ENCODE results near the gene TRPM3. TPM values are rescaled to one million over a fixed set of nuclear protein-coding genes. Genes with fewer than 3 reads are reported as not detected.

Gene TRPM3
- total and polyA plus RNA-seq, 9 of the 15 experiments (the other 6 are each of a cell fraction or from before 2014, with no cell fraction given) = 0.04 TPM; not detected in 8

DNA sequence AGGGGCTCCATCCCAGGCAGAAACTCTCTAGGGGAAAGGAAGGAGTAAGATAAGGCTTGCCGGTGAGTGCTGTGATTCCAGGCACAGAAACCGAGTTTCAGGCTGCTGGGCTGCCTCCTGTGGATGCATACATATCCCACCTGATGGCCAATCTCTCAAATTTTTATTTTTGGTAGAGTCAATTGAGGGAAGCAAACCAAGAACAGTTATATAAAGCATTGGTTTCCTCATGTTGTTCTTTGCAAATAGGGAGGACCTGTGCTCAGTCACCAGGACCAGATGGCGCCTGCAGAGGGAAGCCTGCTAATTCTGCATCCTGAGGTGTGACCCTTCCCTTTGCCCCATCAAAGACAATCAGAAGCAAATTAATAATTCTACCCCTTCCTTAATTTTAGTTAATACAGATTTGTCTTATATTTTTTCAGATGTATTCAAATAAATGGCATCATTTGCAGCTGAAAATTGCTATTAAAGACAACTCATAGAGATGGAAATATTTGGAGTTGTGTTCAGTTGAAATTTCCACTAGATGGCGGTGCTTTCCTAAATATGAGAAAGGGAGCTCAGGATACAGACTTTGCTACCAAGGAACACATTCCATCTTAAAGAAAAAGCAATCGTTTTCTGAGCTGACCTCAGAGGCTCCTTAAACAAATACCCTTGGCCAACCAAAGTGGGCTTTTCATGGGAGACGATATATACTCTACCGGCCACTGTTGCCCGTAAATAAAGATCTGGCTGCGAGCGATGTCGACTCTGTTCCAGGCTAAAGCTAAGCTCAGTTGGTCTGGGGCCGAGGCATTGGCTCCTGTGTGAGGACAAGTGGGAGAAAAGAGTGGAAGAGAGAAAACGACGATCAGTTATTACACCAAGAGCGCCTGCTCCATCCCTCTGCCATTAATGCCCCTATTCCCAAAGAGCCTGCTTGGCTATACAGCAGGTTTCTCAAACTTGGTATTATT lies 481.3 kb downstream of the TRPM3 start (continued):
- TF ChIP-seq CTCF (IDR thresholded peaks at IDR 0.05 in 2 of 3, conservative IDR thresholded peaks at IDR 0.05 in 1 of 3; ENCODE audit: insufficient read depth in 2 of 3, low read depth in 1 of 3, low read length in 3 of 3) = peak; percentile 43 to 77 (median 55); a peak in 4 of 6 replicates

DNA sequence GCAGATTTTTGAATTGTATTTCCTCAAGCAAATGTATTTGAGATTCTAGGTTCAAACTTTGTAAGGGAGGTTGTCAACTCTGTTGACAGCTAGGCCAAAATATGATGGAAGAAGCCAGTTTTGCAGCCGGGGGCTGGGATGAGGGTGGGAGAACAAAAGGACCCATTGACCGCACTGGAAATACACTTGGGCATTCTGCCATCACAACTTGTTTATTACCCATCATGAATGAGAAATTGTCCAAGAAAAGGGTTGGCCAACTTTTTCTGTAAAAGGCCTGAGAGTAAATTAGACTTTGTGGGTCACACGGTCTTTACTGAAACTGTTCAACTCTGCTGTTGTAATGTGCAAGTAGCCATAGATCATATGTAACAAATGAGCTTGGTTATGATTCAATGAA lies 485.6 kb downstream of the TRPM3 start:
- POLR2A ChIA-PET = no interaction called here
- Histone ChIP-seq H3K36me3 (ENCODE audit: control insufficient read depth, insufficient read depth, low read length) (no peaks in the 10 kb centered on the region), H3K9ac (ENCODE audit: insufficient read depth in 1 of 2, low read depth in 2 of 2, low read length in 2 of 2) (no peak overlapping the region), H3K4me1 (replicated peaks in 1 of 2; ENCODE audit: control insufficient read depth in 2 of 2, insufficient read depth in 2 of 2, low read length in 2 of 2) (no peaks in the 10 kb centered on the region), H3K27ac (ENCODE audit: extremely low read depth, low read depth, low read length) (no peak overlapping the region), H4K20me1 (replicated peaks; ENCODE audit: control insufficient read depth, insufficient read depth, low read length) (no peaks in the 10 kb centered on the region), H3K9me1 (ENCODE audit: control insufficient read depth, insufficient read depth, low read length) (no peaks in the 10 kb centered on the region), H3K4me2 (ENCODE audit: insufficient read depth, low read length) (no peak overlapping the region), H2AFZ (ENCODE audit: low read depth, low read length) (no peak overlapping the region), H3K4me3 (no peak overlapping the region), H3K27me3 (ENCODE audit: control insufficient read depth in 2 of 2, insufficient read depth in 2 of 2, low read length in 2 of 2) (no peaks in the 10 kb centered on the region; a peak in 1 of 5 replicates), H3K9me3 (replicated peaks; ENCODE audit: control insufficient read depth, insufficient read depth, low read depth, low read length) (no peaks in the 10 kb centered on the region), H3K79me2 (ENCODE audit: control insufficient read depth, insufficient read depth, low read length) (no peaks in the 10 kb centered on the region)
- TF ChIP-seq CTCF (IDR thresholded peaks at IDR 0.05 in 2 of 3, conservative IDR thresholded peaks at IDR 0.05 in 1 of 3; ENCODE audit: insufficient read depth in 2 of 3, low read depth in 1 of 3, low read length in 3 of 3) = no peak
- no peak for FAIRE-seq
- DNase-seq (ENCODE audit: extremely low read depth in 1 of 4, low spot score in 3 of 4) = no peak
- 0% methylated on average over 3 of the region's 3 CpGs for WGBS (ENCODE audit: insufficient coverage, low coverage, missing lambda C conversion rate)
- no TSS peak for BruUV-seq (replicated peaks)
- in situ Hi-C loops (cut with MboI) (loop anchor here (5.0 kb wide), 1 partner anchor 617 kb away; no protein-coding TSS in a partner anchor), intact Hi-C loops (cut with micrococcal nuclease) (no loop called here)
- no peak for ATAC-seq
- CTCF ChIA-PET (ENCODE audit: low intra/inter-chr PET ratio) = no interaction called here

Measured in K562 (cell line).